GM18868 (cell line): ENCODE results near the gene HAUS1.

ENCODE experiments used
- ATAC-seq: cut with Tn5 transposase; IDR thresholded peaks from one replicate; pipeline ENCODE4 v1.9.1; 2021; ENCODE audit warnings: mild to moderate bottlenecking, moderate library complexity; ENCODE audit not compliant: unreplicated experiment

HAUS1 gene, protein sequence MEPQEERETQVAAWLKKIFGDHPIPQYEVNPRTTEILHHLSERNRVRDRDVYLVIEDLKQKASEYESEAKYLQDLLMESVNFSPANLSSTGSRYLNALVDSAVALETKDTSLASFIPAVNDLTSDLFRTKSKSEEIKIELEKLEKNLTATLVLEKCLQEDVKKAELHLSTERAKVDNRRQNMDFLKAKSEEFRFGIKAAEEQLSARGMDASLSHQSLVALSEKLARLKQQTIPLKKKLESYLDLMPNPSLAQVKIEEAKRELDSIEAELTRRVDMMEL

DNA sequence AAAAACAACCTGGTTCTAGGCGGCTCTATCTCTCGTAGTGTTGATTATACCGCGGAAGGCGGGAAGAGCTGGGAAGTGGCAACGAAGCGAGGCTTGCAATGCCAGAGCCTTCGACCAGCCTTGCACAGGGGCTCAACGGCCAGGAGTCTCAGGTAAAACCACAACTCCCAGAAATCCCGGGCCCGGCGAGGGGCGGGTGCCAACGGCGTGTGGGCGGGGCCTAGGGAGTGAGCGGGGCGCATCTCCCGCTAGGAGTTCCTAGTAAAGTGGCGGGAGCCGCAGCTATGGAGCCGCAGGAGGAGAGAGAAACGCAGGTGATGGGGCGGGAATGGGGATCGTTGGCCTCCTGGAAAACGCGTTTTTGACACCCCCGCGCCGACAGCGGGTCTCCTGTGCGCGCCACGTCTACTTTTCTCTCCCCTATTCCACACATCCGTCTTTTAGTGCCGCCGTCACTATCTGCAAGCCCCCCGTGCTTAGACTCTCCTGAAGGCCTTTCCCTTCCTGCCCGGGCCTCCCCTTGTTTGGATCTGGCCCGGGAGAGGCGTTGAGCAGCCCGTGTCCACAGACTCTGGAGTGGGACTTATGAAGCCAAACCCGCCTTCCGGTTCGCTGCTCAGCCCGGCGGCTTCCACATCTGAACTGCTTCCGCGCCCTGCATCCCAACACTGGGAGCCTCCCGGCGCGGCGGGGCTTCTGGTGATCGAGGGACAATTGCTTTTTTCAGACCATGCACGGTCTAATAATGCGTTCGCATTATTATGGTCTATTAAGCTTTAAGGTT, at the start of gene HAUS1:
HAUS1 (plus strand) TSS at position 258 of the 784 bp plus-strand sequence; CDS start at position 285, 27 bp downstream.
- peak; percentile 95 for ATAC-seq

DNA sequence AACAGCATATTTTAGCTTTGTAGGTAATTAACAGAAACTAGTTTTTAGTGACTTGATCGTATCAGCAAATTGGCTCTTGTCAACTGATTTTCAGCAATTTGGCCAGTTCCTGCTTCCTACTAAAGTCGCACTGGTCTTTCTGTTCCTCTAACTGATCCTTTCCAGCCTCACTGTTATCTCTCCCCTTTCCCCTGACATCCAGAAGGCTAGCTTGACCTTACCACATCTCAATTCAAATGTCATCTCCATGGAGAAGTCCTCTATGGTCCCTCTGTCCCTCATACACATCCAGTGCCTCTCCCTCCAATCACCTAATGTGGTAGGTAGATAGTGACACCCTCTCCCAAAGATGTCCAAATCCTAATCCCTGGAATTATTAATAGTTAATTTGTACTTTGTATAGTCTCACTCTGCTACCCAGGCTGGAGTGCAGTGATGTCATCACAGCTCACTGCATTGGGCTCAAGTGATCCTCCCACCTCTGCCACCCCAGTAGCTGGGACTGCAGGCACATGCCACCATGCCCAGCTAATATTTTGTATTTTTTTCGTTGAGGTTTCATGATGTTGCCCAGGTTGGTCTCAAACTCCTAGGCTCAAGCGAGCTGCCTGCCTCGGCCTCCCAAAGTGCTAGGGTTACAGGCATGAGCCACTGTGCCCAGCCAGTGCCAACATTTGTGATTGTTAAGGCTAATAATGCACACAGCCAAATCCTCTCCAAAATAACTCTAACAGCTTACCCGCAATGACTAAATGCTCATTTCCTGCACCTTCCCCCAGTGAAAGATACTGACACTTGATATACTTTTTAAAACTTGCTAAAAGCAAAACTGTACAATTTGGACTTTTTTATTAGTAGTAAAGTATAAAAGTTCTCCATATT, 49.0 kb upstream of the HAUS1 start:
- peak; percentile 54 for ATAC-seq

DNA sequence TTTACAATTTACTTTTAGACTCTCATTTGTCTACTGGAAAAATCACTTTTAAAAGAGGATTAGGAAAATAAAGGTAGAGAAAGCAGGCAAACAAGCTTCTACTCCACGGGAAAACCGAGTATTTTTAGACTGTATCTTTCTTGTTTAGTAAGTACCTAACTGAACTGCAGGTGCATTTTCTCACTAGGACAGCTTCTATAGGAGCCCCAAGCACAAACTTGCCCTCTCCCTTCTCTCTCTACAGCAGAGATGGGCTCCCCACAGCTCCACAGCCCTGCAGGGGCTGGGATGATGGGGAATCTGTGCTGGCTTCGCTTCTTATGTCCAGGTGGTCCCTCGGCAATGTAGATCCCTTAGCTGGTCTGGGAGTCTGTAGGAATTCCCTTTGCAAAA, 48.4 kb upstream of the HAUS1 start:
- ATAC-seq = no peak

DNA sequence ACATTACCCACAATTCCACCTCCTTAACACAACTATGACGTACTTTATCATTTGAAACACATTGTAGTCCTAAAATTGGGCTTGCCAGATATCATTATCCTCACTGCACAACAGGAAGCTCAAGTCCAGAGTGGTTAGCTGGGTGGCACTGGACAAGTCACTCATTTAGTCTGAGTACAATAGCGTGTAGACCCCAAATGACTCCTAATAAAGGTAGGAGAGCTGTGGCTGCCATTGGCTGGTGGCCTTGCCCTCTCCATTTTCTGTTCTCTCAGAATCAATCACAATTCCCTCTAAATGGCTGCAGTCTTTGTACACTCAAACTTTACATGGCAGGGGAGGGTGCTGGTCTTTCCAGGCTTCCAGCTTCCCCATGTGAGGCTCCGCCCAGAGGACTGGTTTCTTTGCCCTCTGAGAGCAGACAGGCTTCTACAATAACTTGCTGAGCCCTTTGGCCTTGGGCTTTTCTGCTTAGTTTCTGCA, 43.8 kb upstream of the HAUS1 start:
- ATAC-seq = no peak

DNA sequence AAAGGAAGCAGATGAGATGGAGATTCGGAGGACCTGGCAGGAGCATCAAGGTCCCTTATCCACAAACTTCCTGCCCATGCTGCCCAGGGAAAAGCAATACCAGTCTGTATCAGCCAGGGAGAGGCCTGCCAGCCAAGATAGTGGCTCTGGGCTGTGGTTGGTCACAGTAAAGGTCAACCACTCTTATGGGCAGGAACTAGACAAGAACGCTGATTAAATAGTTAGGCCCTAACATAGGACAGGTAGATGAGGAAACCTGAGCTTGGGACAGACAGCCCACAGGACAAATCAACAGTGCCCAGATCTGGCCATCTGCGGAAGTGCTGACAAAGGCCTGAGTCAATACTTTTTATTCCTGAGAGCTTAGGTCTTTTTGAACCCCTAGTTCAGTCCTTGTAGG, 42.8 kb upstream of the HAUS1 start:
- ATAC-seq = no peak

DNA sequence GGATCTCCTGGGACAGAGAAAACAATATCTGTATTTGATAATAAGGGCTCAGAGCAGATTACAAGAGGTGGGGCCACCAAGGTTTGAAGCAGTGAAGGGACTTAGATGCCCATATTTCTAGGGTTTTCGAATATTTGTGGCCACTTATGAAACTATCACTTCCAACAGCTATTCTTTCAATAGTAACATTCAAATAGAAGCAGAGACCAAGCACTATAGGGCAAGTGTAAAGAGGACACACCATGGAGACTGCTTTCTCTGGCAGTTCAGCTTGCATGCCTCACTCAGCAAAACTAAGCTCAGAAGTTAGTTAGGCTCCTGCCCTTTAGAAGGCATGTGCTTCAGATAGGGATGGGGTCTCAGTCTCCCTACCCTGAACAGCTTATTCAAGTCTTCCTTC, 42.4 kb upstream of the HAUS1 start:
- ATAC-seq = no peak

DNA sequence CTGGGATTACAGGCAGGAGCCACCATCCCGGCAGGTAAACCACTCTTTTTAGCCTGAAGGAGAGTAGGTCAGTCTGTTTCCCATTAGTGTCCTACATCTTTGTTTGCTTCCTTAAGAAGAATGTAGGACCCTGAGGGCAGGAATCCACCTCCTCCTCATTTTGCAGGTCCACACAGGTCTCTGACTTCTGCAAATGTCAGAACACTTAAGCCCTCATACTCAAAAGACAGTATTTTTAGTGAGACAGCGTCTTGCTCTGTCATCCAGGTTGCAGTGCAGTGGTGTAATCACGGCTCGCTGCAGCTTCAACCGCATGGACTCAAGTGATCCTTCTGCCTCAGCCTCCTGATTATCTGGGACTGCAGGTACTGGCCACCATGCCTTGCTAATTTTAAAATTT, 41.4 kb upstream of the HAUS1 start:
- no peak for ATAC-seq

DNA sequence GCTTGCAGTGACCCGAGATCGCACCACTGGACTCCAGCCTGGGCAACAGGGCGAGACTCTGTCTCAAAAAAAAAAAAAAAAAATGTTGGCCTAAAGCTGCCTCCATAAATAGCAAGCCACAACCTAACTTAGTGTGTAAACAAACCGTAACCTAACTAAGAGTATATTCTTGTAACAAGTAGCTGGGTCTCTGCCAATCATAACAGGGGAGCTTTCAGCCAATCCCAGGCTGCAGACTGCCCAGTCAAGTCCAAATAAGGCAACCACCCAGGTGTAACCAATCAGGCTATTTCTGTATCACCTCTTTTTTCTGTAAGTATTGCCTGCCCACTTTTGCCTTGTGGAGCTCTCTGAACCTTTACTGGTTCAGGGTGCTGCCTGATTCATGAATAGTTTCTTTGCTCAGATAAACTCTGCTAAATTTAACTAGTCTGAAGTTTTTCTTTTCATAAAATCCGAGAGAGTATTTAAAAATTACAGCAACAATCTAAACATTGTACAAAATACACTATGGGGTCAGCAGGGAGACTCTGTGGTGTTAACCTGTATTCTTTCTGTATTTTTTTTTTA, 36.7 kb upstream of the HAUS1 start:
- ATAC-seq = no peak

DNA sequence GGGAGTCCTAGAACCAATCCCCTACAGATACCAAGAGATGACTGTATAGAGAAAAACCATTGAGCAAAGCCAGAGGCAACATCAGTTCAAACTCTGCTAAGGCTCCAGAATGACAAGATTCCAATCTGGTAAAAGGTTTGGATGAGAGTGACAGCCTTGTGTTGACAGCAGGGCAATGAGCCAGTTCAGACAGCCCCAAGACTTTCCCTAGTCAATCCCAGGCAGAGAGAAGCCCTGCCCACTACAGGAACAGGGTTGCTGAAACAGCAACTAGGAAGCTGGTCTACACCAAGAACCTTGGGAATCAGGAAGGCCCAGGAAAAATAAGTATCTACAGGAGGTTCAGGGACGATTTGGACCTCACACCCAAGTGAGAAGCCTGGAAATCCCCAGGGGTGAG, 35.4 kb upstream of the HAUS1 start:
- no peak for ATAC-seq

DNA sequence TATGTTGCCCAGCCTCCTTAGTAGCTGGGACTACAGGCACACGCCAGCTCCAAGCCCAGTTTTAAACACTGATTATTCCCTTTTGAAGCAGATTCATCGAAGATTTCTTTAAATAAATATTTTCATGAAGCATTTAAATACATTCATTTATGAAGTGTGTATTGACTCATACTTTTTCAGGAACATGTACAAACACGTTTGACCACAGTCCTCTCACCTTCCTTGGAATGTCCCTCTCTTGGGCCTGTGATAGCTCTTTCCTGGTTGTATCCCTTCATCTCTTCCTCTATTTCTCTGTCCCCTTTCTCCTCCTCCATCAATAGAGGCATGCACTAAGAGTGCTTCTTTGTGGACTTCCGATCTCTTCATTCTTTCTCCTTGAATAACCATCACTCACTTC, 34.7 kb upstream of the HAUS1 start:
- no peak for ATAC-seq

DNA sequence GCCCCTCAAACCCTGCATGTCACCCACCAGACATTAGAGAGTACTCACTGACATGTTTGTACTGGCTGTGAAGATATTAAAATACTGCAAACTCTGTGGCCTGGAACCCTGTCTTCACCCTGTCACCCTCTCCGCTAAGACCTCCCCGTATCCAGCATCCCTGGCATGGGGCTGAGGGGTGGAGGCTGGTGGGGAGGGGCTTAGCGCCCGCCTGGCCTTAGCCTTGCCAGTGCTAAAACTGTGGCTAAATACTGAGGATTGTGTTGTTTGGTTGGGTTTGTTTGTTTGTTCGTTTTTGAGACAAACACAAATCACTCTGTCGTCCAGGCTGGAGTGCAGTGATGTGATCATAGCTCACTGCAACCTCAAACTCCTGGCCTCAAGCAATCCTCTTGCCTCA, 34.0 kb upstream of the HAUS1 start:
- ATAC-seq = no peak

DNA sequence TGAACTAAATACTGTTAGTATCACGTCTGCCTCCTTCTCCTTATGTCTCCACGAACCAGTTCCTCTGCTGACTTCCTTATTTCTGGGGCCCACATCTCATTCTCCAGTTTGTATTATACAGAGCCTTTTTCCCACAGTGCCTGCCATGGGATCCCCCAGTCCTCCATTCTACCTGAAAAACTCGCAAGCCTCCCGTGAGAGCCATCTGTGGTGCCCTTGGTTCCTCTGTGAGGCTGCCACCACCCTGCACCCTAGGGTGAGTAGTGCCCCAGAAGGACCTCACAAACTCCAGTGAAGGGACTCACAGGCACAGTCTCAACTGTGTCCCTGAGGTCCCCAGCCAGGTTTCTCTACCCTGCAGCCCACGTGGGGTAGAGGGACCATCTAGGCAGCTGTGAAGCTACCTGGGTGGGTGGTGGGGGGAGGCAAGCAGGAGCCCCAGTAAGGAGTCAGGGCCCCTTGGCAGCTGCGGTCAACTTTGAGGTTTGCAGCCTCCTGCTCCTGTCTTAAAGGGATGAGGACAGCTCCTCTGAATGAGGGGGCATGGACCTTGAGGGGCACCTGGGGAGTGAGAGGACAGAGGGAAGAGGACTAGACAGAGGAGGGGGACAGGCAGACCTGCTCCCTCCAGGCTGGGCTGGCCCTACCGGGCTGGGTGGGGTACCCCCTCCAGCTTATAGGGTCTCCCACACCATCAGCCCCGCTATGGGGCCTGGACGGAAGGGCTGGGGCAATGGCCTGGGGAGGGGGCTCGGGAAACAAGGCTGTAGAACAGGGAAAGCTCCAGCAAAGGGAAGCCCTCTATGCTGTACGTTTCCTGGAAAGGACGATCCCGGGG, 33.2 kb upstream of the HAUS1 start:
- ATAC-seq = peak; percentile 35

DNA sequence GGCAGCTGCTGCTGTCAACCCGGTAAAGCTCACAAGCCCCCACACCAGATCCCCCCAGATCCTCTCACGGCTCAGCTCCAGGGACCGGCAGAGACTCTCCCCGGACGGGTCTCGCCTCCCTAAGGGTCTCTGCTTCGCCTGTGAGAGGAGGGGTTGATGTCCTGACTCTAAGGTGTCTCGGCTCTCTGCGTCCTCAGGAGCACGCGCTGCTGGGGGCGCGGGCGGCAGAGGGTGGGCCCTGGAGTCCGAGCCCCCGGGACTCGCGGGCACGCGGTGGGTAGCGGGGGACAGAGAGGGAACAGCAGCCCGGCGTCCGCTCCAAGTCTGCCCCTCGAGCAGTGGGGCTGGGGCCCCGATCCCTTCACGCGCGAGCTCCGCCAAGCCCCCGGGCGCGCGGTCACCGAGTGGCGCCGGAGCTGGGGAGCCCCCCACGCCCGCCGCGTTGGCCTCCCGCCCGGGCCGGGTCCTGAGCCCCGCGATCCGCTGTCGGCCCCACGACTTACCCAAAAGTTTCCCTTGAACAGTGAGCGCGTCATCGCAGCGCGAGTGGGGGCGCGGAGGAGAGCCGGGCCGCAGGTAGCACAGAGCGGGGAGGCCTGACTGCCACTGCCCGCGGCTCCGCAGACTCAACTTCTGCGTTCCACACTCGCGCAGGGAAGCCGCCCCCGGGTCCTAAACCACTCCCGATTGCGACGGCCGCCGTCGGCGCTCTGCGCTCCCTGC, 32.4 kb upstream of the HAUS1 start, which contains the start of gene PSTPIP2:
PSTPIP2 (minus strand) TSS at position 608 of the 723 bp plus-strand sequence; CDS start at position 536, 72 bp downstream.
- ATAC-seq = peak; percentile 71

DNA sequence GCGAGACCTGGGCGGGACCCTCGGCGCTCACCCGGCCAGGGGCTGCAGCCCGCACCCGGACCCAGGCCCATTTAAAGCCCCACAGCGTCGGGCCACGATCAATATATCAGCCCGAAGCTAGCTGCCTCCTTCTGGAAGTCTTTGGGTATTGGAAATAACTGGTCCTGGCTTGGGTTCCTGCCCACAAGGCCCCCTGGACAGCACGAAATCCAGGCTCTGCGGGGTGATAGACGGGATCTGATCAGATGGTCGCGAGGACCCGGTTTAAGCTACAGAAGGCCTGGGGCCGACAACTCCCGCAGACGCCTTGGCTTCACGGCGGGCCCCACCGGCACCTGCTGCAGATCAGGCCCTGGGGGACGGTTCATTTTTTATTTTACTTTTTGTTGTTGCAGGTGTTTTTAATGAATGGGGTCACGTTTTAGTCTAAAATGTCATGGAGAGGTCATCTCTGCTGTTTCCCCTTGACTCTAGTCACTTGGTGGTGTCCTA, 31.8 kb upstream of the HAUS1 start:
- no peak for ATAC-seq

DNA sequence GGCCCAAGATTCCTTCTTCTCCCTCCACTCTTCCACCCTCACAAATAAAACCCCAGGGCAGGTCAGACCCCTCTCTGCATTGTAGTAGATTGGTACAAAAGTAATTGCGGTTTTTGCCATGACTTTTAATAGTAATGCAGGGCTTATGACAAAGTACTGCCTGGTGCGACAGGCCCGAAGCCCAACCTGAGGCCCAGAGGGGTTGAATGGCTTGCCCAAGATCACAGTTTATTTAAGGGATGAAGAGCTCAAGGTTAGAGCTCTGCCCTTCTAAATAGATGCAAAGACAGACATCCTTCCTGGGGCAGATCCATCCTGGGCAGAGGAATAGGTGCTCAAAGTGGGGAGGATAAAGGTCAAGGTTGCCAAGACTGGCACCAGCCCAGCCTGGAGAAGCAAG, 31.2 kb upstream of the HAUS1 start:
- ATAC-seq = no peak

DNA sequence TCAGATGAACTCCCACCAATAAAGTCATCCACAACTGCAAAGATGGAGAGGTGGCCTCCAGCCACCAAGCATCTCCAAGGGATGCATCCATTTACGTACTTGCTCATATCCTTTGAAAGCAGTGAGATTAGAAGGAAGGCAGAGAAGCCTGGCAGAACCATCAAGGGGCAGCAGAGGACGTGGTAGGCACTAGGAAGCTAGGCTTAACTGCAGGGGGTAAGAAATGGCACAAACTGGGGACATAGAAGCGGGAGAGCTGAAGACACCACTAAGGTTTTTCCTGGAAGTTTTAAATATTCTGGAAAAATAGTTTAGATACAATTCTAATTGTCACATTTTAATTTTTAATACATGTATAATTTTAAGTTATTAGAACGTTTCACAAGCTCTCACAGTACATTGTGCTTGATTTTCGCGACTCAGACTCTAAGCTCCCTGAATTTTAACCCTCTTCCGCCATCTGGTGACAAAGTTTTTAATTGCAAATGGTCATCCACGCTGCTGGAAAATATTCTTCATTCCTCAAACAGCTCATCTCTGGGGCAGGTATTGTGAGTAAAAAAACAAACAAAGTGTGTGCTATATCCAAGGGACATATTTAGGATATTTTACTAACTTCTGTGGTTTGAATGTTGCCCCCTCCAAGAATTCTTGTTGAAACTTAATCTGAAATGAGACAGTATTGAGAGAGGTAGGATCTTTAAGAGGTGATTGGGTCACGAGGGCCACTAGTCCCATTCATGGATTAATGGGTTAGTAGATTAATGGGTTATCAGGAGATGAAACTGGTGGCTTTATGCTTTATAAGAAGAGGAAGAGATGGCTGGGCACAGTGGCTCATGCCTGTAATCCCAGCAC, 30.5 kb upstream of the HAUS1 start:
- no peak for ATAC-seq

DNA sequence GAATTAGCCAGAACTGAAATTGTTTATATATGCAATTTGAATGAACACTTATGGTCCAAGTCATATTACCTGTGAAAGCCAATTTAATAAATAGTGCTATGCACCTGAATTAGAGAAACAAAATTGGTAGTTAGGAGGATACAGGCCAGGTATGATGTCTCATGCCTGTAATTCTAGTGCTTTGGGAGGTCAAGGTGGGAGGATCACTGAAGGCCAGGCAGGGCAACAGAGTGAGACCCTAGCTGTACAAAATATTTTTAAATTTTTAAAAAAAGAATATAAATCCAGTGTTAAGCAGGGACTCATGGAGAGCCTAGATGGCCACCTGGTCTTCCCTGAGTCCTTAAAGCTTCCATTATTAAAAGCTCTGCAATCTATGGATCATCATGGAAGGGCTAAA, 24.8 kb upstream of the HAUS1 start:
- no peak for ATAC-seq

DNA sequence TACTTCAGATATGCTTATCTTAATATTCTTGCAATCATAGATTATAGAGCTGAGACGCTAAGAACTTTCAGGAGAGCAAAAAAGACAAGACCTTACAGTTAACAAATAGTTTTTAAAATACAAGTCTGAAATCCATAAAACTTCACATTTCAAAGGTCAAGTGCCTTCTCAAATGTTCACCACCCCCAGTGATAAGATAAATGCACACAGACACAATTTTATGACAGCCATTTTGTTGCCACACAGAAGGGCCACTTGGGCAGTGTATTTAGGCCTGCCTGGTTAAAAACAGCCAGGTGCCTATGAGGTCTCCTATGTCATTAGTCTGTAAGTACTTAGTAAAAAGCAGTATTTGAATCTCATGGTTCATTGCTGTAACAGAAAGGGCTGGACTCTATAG, 24.0 kb upstream of the HAUS1 start:
- no peak for ATAC-seq
